CD14-positive monocyte (primary cell): ENCODE measurements around the gene SMIM15. TPM values are rescaled to one million over a fixed set of nuclear protein-coding genes. Genes with fewer than 3 reads are reported as not detected.

Experiments
- DNase-seq, 3 donors: peaks; one replicate each; pipeline ENCODE4 v3.0.0-alpha.2; 2011 to 2022
- H2AFZ ChIP-seq: 2 replicates; pipeline ENCODE4 v1.6.0; 2012; ENCODE audit warnings: mild to moderate bottlenecking, low read depth, low read length, inconsistent platforms; ENCODE audit not compliant: insufficient read depth, poor library complexity, severe bottlenecking
- H3K27ac ChIP-seq, 2 donors: 1 replicate in 1 of 2; 2 replicates in 1 of 2; pipeline ENCODE4 v1.5.1; 2012 to 2013; ENCODE audit warnings: low read length in 2 of 2, control low read depth in 1 of 2, inconsistent platforms in 1 of 2, low read depth in 1 of 2, mild to moderate bottlenecking in 1 of 2
- H3K27me3 ChIP-seq, 2 donors: one replicate each; pipeline versions ENCODE4 v1.6.0 to v1.6.1; 2011 to 2013; ENCODE audit warnings: low read length in 2 of 2; ENCODE audit not compliant: control insufficient read depth in 2 of 2, insufficient read depth in 2 of 2
- H3K36me3 ChIP-seq, 2 donors: replicated peaks in 1 of 2; 1 replicate in 1 of 2; 2 replicates in 1 of 2; pipeline versions ENCODE4 v1.5.1 to v1.6.1; 2012 to 2013; ENCODE audit warnings: low read length in 2 of 2, control low read depth in 1 of 2, inconsistent platforms in 1 of 2, mild to moderate bottlenecking in 1 of 2; ENCODE audit not compliant: insufficient read depth in 2 of 2, control insufficient read depth in 1 of 2
- H3K4me1 ChIP-seq, 2 donors: 1 replicate in 1 of 2; 2 replicates in 1 of 2; pipeline versions ENCODE4 v1.5.1 to v1.6.1; 2012 to 2013; ENCODE audit warnings: low read length in 2 of 2, control low read depth in 1 of 2, inconsistent platforms in 1 of 2, mild to moderate bottlenecking in 1 of 2, moderate library complexity in 1 of 2; ENCODE audit not compliant: insufficient read depth in 2 of 2, control insufficient read depth in 1 of 2
- H3K4me2 ChIP-seq: replicated peaks from 2 replicates; pipeline ENCODE3; 2012; ENCODE audit warnings: low read length, moderate library complexity, mild to moderate bottlenecking; ENCODE audit not compliant: poor library complexity, severe bottlenecking; ENCODE audit errors: extremely low read depth
- H3K4me3 ChIP-seq, 3 experiments: fragments of 200-600 bp in 1 of 3; sonication (generic) in 1 of 3; replicated peaks in 1 of 3; 1 replicate in 2 of 3; 2 replicates in 1 of 3; pipeline ENCODE4 v1.5.1; 2011 to 2013; ENCODE audit warnings: low read length in 3 of 3, mild to moderate bottlenecking in 3 of 3, control low read depth in 2 of 3, low read depth in 2 of 3, inconsistent platforms in 1 of 3, moderate library complexity in 1 of 3
- H3K79me2 ChIP-seq: 2 replicates; pipeline ENCODE4 v1.6.0; 2012; ENCODE audit warnings: mild to moderate bottlenecking, control low read depth, inconsistent platforms, low read length, moderate library complexity; ENCODE audit not compliant: insufficient read depth
- H3K9ac ChIP-seq: 2 replicates; pipeline ENCODE4 v1.6.0; 2017; ENCODE audit warnings: low read length, mild to moderate bottlenecking; ENCODE audit not compliant: insufficient read depth, poor library complexity, severe bottlenecking
- H3K9me3 ChIP-seq, 2 donors: replicated peaks in 1 of 2; 1 replicate in 1 of 2; 2 replicates in 1 of 2; pipeline versions ENCODE4 v1.5.1 to v1.6.1; 2012 to 2013; ENCODE audit warnings: low read length in 2 of 2, control low read depth in 1 of 2; ENCODE audit not compliant: control insufficient read depth in 1 of 2, insufficient read depth in 1 of 2
- H4K20me1 ChIP-seq: 2 replicates; pipeline ENCODE4 v1.6.0; 2012; ENCODE audit warnings: mild to moderate bottlenecking, low read length, control low read depth, moderate library complexity; ENCODE audit not compliant: insufficient read depth
- H3K27ac Mint-ChIP-seq, 7 donors: one replicate each; pipeline ENCODE4 v1.8.0; 2020; ENCODE audit warnings: mild to moderate bottlenecking in 7 of 7, mixed read lengths in 7 of 7, moderate library complexity in 6 of 7, inconsistent platforms in 2 of 7
- H3K27me3 Mint-ChIP-seq, 3 donors: one replicate each; pipeline ENCODE4 v1.8.0; 2021 to 2022; ENCODE audit warnings: low read depth in 3 of 3, mild to moderate bottlenecking in 3 of 3, mixed read lengths in 3 of 3, moderate library complexity in 3 of 3, inconsistent platforms in 1 of 3
- H3K36me3 Mint-ChIP-seq, 2 donors: one replicate each; pipeline ENCODE4 v1.8.0; 2020; ENCODE audit warnings: mixed read lengths in 2 of 2, inconsistent platforms in 1 of 2, mild to moderate bottlenecking in 1 of 2
- H3K4me1 Mint-ChIP-seq: one replicate; pipeline ENCODE4 v1.8.0; 2020; ENCODE audit warnings: mild to moderate bottlenecking, mixed read lengths
- H3K4me3 Mint-ChIP-seq, 2 donors: one replicate each; pipeline ENCODE4 v1.8.0; 2020; ENCODE audit warnings: mild to moderate bottlenecking in 2 of 2, mixed read lengths in 2 of 2, moderate library complexity in 1 of 2
- H3K9me3 Mint-ChIP-seq, 7 donors: one replicate each; pipeline ENCODE4 v1.8.0; 2020 to 2022; ENCODE audit warnings: mixed read lengths in 7 of 7, mild to moderate bottlenecking in 6 of 7, moderate library complexity in 6 of 7, inconsistent platforms in 2 of 7
- CTCF ChIP-seq: fragments of 200-600 bp; IDR thresholded peaks from one replicate; pipeline ENCODE4 v1.8.0; 2022; ENCODE audit warnings: antibody characterized with exemption, mild to moderate bottlenecking
- WGBS: methylation state at CpG from one replicate; pipeline ENCODE4 v1.1.5; 2013; ENCODE audit warnings: missing lambda C conversion rate; ENCODE audit not compliant: insufficient coverage; 5-methylcytosine and 5-hydroxymethylcytosine counted together
- intact Hi-C, 2 donors: fragments of 100-400 bp; cut with micrococcal nuclease; formaldehyde crosslinking; loops; one replicate each; pipeline versions ENCODE4 v1.15.0 to v1.15.1; 2023
- polyA plus RNA-seq, 3 donors: library from polyadenylated mRNA; depleted of rRNA in 1 of 3; unstranded in 2 of 3; stranded (reverse) in 1 of 3; fragments of 300-500 nt in 2 of 3; fragments of >200 nt in 1 of 3; fragmentation: Illumina TruSeq in 2 of 3; gene quantifications; 1 replicate in 2 of 3; 2 replicates in 1 of 3; pipeline ENCODE4 v1.2.3, GENCODE V29; 2012 to 2021

Gene SMIM15
- polyA plus RNA-seq, 3 donors: 7.0 to 43.4 (median 32.0) TPM

DNA sequence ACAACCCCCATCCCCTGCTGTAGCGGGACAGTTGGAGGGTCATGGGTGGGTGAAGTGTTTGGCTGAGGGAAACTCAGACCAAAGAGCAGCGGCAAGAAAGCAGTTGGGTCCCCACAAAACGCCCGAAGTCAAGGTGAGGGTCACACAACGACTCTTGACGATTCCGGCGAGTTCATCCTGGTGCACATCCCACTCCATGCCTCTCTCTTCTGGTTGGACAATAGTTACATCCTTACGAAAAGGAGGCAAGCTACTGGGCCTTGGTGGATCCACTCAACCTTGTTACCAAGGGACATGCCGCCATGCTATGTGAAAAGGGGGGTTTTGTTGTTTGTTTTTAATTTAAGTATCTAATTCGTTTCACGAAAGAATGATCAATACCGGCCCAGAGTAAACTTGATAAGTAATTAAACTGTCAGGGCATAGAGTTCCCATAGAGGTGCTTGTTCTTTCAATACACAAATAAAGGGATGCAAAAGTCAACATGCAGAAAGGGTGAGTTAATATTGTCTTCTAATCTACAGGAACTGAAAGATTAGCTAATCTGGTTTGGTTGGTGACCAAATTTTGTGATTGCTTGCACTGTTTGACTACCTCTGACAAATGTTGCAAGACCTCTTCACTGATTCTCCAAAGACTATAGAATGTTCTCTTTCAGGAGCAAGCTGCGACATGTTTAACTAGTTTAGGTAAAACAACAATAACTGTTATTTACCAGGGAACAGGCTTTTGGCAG is 732 bp upstream of the SMIM15 start:
- H3K4me3 Mint-ChIP-seq: peak overlapping the region; percentile 99
- H3K27me3 Mint-ChIP-seq: peaks cover 0 to 2% (median 0%) of the 10 kb centered on the region in 3 donors
- TF ChIP-seq CTCF: no peak
- H3K4me1 Mint-ChIP-seq: peaks cover 52% of the 10 kb centered on the region
- Histone ChIP-seq H3K4me3 (peak overlapping the region; percentile 59 to 96 (median 86)), H3K36me3 (peaks cover 0 to 13% of the 10 kb centered on the region in 2 donors), H3K4me1 (peaks cover 27 to 44% of the 10 kb centered on the region in 2 donors), H3K9ac (peak overlapping the region; percentile 95), H3K4me2 (peak overlapping the region; percentile 90), H3K9me3 (no peaks in the 10 kb centered on the region), H3K27ac (peak overlapping the region; percentile 93 to 96), H3K27me3 (no peaks in the 10 kb centered on the region), H4K20me1 (no peaks in the 10 kb centered on the region), H3K79me2 (peaks cover 56% of the 10 kb centered on the region), H2AFZ (peak overlapping the region; percentile 97)
- WGBS: 67% methylated on average over 4 of the region's 14 CpGs
- peak; percentile 16 to 70 (median 29) for DNase-seq
- intact Hi-C loops: loop anchor here (2.0 to 5.0 kb wide), 4 partner anchors 114 to 244 kb away; partner anchors contain the start of gene ZSWIM6 (in 1 of the 2)
- H3K9me3 Mint-ChIP-seq: no peaks in the 10 kb centered on the region
- peaks cover 8 to 21% of the 10 kb centered on the region in 2 donors for H3K36me3 Mint-ChIP-seq
- H3K27ac Mint-ChIP-seq: peak overlapping the region; percentile 97 to 99 (median 98)

DNA sequence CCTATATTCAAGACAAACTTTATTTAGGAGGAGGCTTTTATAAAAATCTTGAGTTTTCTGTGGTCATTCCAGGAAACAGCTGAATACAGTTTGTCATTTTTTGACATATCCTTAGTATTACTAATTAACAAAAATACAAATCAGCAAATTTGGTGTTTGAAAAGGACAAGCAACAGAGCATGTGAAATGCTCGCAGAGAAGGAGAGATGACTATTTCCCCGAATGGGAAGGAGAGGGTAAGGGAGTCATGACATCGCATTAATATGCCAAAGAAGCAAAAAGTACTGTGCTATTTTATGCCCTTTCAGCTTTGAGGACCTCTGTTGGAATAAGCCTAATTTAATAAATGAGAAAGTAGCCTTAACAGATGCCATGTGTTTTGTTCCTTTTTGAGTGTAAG is 1.8 kb downstream of the SMIM15 start:
- Mint-ChIP-seq H3K9me3 (peaks cover 0 to 3% (median 0%) of the 10 kb centered on the region in 7 donors), H3K27ac (peak overlapping the region in 2 of 7 donors; percentile 54 to 66), H3K4me1 (peaks cover 52% of the 10 kb centered on the region), H3K36me3 (peaks cover 21 to 29% of the 10 kb centered on the region in 2 donors), H3K27me3 (peaks cover 0 to 2% (median 0%) of the 10 kb centered on the region in 3 donors), H3K4me3 (peak overlapping the region in 1 of 2 donors; percentile 7)
- peak overlapping the region; percentile 90 for H3K4me2 ChIP-seq
- no peaks in the 10 kb centered on the region for H3K27me3 ChIP-seq
- H4K20me1 ChIP-seq: no peaks in the 10 kb centered on the region
- peaks cover 27 to 44% of the 10 kb centered on the region in 2 donors for H3K4me1 ChIP-seq
- no peak overlapping the region for H3K9ac ChIP-seq
- peak overlapping the region in 1 of 2 donors; percentile 24 for H3K27ac ChIP-seq
- peaks cover 2 to 17% of the 10 kb centered on the region in 2 donors for H3K36me3 ChIP-seq
- peak overlapping the region in 1 of 3 experiments; percentile 96 for H3K4me3 ChIP-seq
- intact Hi-C loops: loop anchor here (5.0 kb wide), 3 partner anchors 117 to 247 kb away; partner anchors contain the start of gene ZSWIM6 (in 1 of the 2)
- TF ChIP-seq CTCF: no peak
- H2AFZ ChIP-seq: no peak overlapping the region
- no peaks in the 10 kb centered on the region for H3K9me3 ChIP-seq
- H3K79me2 ChIP-seq: peaks cover 70% of the 10 kb centered on the region
- no peak for DNase-seq
- WGBS: 100% methylated on average over 2 of the region's 3 CpGs
